ENCODE measurements around the gene KRTAP10-7. TPM values are rescaled to one million over a fixed set of nuclear protein-coding genes. Genes with fewer than 3 reads are reported as not detected.

KRTAP10-7 gene
- total and polyA plus RNA-seq, 9 of the 15 experiments (the other 6 are each of a cell fraction or from before 2014, with no cell fraction given), result not detected

- no peak for TF ChIP-seq ZNF318 (IDR thresholded peaks at IDR 0.05; ENCODE audit: borderline replicate concordance in 1 of 2, low read depth in 1 of 2)
These were observed 32.1 kb upstream of the KRTAP10-7 start (continued) for GRCh38 chr21:44568261-44568660.
